Measurements from ENCODE around the gene TBX21.

Gene TBX21

GRCh38 chr17:47717979-47718621 lies 14.9 kb upstream of the TBX21 start:
- Mint-ChIP-seq H3K36me3 (no peaks in the 10 kb centered on the region), H3K4me1 (peaks cover 91% of the 10 kb centered on the region), H3K4me3 (peak overlapping the region; percentile 89), H3K9me3 (no peaks in the 10 kb centered on the region), H3K27me3 (no peaks in the 10 kb centered on the region), H3K27ac (peak overlapping the region; percentile 100)

DNA sequence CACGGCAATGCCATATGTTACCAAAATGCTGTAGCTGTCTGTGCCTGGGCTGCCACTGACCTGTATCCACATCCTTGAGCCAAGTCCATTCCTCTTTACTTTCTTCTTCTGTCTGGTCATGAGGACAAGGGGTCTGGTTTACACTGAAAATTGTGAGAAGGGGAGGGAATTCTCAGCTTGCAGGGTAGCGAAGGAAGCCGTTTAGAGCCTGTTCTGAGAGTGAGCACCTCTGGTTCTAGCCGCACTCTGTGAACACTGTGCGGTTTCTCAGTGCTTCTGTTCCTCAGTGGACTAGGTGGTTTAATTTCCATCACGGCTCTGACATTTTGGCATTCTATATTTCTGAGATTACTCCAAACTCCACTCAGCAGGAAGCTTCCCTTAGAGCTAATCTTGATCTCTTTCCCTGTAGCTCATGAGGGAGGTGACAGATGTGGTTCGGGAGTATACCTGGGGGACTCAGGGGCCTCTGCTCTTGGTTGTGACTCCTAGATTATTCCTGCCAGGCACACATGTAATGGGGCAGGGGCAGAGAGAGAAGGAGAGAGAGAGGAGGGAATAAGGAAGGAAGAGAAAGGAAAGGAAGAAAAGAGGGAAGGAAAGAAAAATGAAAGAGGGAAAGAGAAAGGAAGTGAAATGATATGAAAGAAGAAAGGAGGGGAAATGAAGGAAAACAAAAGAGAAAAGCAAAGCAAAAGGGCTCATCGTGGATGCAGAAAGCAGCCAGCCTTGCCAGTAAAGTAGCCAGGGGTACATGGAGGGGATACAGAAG lies 14.2 kb upstream of the TBX21 start:
- no peaks in the 10 kb centered on the region for H3K27me3 Mint-ChIP-seq
- no peaks in the 10 kb centered on the region for H3K9me3 Mint-ChIP-seq
- peaks cover 96% of the 10 kb centered on the region for H3K4me1 Mint-ChIP-seq
- H3K4me3 Mint-ChIP-seq = peak overlapping the region; percentile 89
- H3K36me3 Mint-ChIP-seq = no peaks in the 10 kb centered on the region
- H3K27ac Mint-ChIP-seq = peak overlapping the region; percentile 100

DNA sequence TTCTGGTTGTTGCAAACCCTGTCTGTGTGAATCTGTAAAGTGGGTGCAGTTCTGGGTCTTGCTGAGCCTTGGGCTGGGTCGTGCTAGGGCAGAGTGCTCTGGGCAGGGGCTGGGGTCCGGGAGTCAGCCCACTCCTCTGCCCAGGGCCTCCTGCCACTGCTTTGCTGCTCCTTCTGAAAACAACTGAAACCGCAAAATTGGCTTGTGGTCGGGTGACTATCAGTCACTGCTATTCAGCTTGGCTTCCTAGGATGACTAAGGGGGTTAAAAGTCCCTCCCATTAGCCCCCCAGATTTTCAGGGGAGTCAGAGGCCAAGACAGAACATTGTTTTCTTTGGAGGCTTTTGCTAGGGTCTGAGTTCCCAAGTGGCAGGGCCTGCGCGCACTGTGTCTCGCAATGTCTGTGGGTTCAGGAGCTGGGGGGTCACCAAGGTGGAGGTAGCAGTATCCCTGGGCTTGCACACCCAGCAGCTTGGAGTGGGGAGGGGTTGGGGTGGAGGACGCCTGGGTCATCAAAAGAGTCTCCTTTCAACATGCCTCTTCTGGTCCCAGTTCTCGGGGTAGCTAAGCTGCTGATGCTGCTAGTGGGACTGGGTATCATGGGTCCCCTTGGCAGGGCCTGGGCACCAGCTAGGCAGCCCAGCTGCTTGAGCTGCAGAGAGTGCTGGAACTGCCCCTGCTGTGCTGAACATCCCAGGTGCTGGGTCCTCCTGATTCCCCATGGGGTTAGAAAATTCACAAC lies 13.5 kb upstream of the TBX21 start:
- Mint-ChIP-seq H3K27ac (peak overlapping the region; percentile 100), H3K36me3 (no peaks in the 10 kb centered on the region), H3K27me3 (no peaks in the 10 kb centered on the region), H3K9me3 (no peaks in the 10 kb centered on the region), H3K4me1 (peaks cover 94% of the 10 kb centered on the region), H3K4me3 (peak overlapping the region; percentile 89)

- Mint-ChIP-seq H3K27me3 (no peaks in the 10 kb centered on the region), H3K4me3 (peak overlapping the region; percentile 89), H3K27ac (peak overlapping the region; percentile 100), H3K4me1 (peaks cover 97% of the 10 kb centered on the region), H3K36me3 (no peaks in the 10 kb centered on the region), H3K9me3 (no peaks in the 10 kb centered on the region)
Observed at GRCh38 chr17:47720196-47720595, 12.8 kb upstream of the TBX21 start.

- Mint-ChIP-seq H3K9me3 (no peaks in the 10 kb centered on the region), H3K4me1 (peaks cover 95% of the 10 kb centered on the region), H3K4me3 (peak overlapping the region; percentile 89), H3K36me3 (no peaks in the 10 kb centered on the region), H3K27ac (peak overlapping the region; percentile 100), H3K27me3 (no peaks in the 10 kb centered on the region)
Observed at GRCh38 chr17:47720754-47721533, 12.1 kb upstream of the TBX21 start.

DNA sequence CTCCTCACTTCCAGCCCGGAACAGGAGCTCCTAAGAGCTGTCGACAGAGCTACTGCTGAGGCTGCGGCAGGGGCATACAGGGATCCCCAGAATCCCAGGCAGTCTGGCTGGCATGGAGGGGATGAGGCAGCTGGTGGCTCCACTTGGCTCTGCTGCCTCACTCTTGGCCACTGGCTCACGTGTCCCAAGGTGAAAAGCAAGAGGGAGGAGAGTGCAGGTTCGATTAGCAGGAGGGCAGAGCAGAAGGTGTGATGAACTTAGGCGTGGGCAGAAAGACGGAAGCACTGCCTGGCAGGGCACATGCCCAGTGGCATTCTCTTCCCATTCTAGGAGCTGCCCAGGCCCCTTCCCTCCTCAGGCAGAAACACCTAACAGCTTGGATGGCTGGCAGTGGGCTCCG lies 11.3 kb upstream of the TBX21 start:
- Mint-ChIP-seq H3K4me3 (peak overlapping the region; percentile 89), H3K36me3 (no peaks in the 10 kb centered on the region), H3K4me1 (peaks cover 95% of the 10 kb centered on the region), H3K27ac (peak overlapping the region; percentile 100), H3K27me3 (no peaks in the 10 kb centered on the region), H3K9me3 (no peaks in the 10 kb centered on the region)

- H3K36me3 Mint-ChIP-seq = no peaks in the 10 kb centered on the region
- peaks cover 83% of the 10 kb centered on the region for H3K4me1 Mint-ChIP-seq
- H3K27ac Mint-ChIP-seq = peak overlapping the region; percentile 88
- peak overlapping the region; percentile 49 for H3K4me3 Mint-ChIP-seq
- no peaks in the 10 kb centered on the region for H3K9me3 Mint-ChIP-seq
- no peaks in the 10 kb centered on the region for H3K27me3 Mint-ChIP-seq
Observed at GRCh38 chr17:47724705-47725104, 8.3 kb upstream of the TBX21 start.

- peaks cover 78% of the 10 kb centered on the region for H3K4me1 Mint-ChIP-seq
- H3K27ac Mint-ChIP-seq = peak overlapping the region; percentile 70
- no peaks in the 10 kb centered on the region for H3K36me3 Mint-ChIP-seq
- no peaks in the 10 kb centered on the region for H3K27me3 Mint-ChIP-seq
- H3K4me3 Mint-ChIP-seq = peak overlapping the region; percentile 7
- H3K9me3 Mint-ChIP-seq = no peaks in the 10 kb centered on the region
Observed at GRCh38 chr17:47725446-47726111, 7.5 kb upstream of the TBX21 start.

GRCh38 chr17:47726796-47727703 lies 6.0 kb upstream of the TBX21 start:
- H3K27ac Mint-ChIP-seq = peak overlapping the region; percentile 81
- no peaks in the 10 kb centered on the region for H3K27me3 Mint-ChIP-seq
- H3K4me1 Mint-ChIP-seq = peaks cover 78% of the 10 kb centered on the region
- H3K4me3 Mint-ChIP-seq = peak overlapping the region; percentile 15
- no peaks in the 10 kb centered on the region for H3K9me3 Mint-ChIP-seq
- no peaks in the 10 kb centered on the region for H3K36me3 Mint-ChIP-seq

GRCh38 chr17:47727704-47728036 lies 5.4 kb upstream of the TBX21 start:
- Mint-ChIP-seq H3K4me1 (peaks cover 78% of the 10 kb centered on the region), H3K4me3 (no peak overlapping the region)

GRCh38 chr17:47728214-47728877 lies 4.7 kb upstream of the TBX21 start:
- H3K4me3 Mint-ChIP-seq = no peak overlapping the region
- no peaks in the 10 kb centered on the region for H3K27me3 Mint-ChIP-seq
- H3K9me3 Mint-ChIP-seq = no peaks in the 10 kb centered on the region
- H3K36me3 Mint-ChIP-seq = no peaks in the 10 kb centered on the region
- peak overlapping the region; percentile 18 for H3K27ac Mint-ChIP-seq
- peaks cover 73% of the 10 kb centered on the region for H3K4me1 Mint-ChIP-seq

More at GRCh38 chr17:47727704-47728036, 5.4 kb upstream of the TBX21 start:
- no peaks in the 10 kb centered on the region for H3K9me3 Mint-ChIP-seq
- H3K27me3 Mint-ChIP-seq = no peaks in the 10 kb centered on the region
- H3K27ac Mint-ChIP-seq = peak overlapping the region; percentile 7
- no peaks in the 10 kb centered on the region for H3K36me3 Mint-ChIP-seq

DNA sequence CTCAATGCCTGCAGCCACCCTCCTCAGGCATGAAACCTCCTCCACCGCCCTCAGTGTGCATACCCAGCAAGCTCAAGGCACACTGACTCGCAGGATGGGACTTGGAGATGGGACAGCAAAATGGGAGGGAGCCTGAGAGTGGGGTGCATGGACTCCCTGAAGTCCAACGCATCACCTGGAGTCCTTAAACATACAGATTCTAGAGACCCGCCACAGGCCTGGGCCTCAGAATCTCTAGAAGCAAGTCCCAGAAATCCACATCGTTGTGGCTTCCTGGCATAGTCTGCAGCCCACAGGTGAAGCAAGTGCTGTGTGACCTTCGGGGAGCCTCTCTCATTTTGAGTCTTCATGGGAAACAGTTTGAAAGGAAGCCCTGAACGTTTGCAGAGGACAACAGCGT lies 3.6 kb upstream of the TBX21 start:
- H3K27me3 Mint-ChIP-seq = no peaks in the 10 kb centered on the region
- H3K9me3 Mint-ChIP-seq = no peaks in the 10 kb centered on the region
- H3K27ac Mint-ChIP-seq = no peak overlapping the region
- no peak overlapping the region for H3K4me3 Mint-ChIP-seq
- peaks cover 69% of the 10 kb centered on the region for H3K4me1 Mint-ChIP-seq
- H3K36me3 Mint-ChIP-seq = peaks cover 7% of the 10 kb centered on the region

DNA sequence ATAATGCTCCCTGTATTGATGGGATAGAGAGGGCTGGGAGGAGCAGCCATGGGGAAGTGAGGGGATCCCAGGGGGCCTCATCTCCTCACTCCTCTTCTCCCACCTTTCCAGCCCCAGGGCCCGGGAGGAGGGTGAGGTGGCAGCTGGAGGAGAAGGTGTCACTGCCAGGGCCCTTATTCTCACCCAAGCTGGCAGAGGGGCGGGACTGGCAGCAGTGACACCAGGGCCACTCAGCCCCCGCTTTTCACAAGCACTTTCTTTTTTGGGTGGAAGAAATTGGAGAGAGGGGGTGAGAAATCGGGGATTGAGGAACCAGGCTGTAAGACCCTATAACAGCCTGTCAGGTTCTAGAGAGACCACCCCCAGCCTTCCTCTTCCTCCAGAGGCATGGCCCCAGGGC lies 2.4 kb upstream of the TBX21 start:
- Mint-ChIP-seq H3K4me1 (peaks cover 59% of the 10 kb centered on the region), H3K36me3 (peaks cover 13% of the 10 kb centered on the region), H3K4me3 (peak overlapping the region; percentile 87), H3K9me3 (no peaks in the 10 kb centered on the region), H3K27me3 (no peaks in the 10 kb centered on the region), H3K27ac (peak overlapping the region; percentile 65)

DNA sequence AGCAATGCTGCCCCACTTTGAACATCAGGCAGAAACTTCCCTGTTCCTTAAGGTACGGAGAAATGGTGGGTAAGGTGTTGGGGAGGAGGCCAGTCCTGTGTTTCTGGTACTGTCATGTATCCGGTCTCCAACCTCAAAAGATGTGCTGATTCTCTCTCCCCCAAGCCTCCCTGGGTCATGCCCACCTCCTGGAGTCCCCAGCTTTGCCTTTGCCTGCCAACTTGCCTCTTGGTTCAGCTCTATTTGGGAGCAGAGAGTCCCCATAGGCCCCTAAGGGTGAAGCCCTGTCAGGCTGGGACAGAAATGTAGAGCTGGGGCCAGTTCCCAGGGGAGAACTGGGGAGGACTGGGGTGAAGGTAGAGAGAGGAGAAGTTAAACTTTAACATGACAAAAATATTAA lies 1.6 kb upstream of the TBX21 start:
- Mint-ChIP-seq H3K27ac (peak overlapping the region; percentile 31), H3K4me1 (peaks cover 58% of the 10 kb centered on the region), H3K36me3 (peaks cover 18% of the 10 kb centered on the region)

More for the DNA sequence above, 1.6 kb upstream of the TBX21 start:
- no peaks in the 10 kb centered on the region for H3K9me3 Mint-ChIP-seq
- no peaks in the 10 kb centered on the region for H3K27me3 Mint-ChIP-seq
- H3K4me3 Mint-ChIP-seq = peak overlapping the region; percentile 87
